GM18519 (cell line): ENCODE results near the gene DAZ3.
"Not testable (repeated sequence)": the region's sequence is repeated elsewhere in the genome, so short reads cannot be mapped to it uniquely, and the experiment has no call there.

Experiments
- ATAC-seq: cut with Tn5 transposase; IDR thresholded peaks from one replicate; pipeline ENCODE4 v1.9.1; 2021; ENCODE audit warnings: mild to moderate bottlenecking, moderate library complexity; ENCODE audit not compliant: unreplicated experiment, low FRiP score

DAZ3 gene, protein sequence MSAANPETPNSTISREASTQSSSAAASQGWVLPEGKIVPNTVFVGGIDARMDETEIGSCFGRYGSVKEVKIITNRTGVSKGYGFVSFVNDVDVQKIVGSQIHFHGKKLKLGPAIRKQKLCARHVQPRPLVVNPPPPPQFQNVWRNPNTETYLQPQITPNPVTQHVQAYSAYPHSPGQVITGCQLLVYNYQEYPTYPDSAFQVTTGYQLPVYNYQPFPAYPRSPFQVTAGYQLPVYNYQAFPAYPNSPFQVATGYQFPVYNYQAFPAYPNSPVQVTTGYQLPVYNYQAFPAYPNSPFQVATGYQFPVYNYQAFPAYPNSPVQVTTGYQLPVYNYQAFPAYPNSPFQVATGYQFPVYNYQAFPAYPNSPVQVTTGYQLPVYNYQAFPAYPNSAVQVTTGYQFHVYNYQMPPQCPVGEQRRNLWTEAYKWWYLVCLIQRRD

GRCh38 chrY:24813293-24813692, at the start of gene DAZ3:
DAZ3 (minus strand) TSS chrY:24813393; CDS start chrY:24813185, 208 bp downstream.
- not testable (repeated sequence) for ATAC-seq

DNA sequence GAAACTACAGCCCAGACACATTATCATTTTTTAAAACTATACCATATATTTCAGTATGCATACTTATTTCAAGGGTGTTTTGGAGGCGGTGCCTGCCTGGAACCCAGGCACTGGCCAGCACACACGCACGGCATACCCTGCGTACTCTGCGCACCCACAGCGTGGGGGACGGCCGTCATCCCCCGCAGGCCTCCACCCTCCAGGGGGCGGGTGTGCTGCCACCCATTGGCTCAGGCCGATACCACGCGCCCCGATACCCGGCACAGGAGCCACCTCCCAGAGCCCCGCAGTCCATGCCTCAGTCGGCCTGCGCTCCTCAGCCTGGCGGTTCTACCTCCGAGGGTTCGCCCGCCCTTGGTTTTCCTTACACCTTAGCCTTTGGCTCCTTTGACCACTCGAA, 20.4 kb upstream of the DAZ3 start, which contains the start of gene DAZ4:
TSS of gene DAZ4 (plus strand) at position 301 of the 400 bp plus-strand sequence. CDS start 208 bp downstream, outside the sequence.
- not testable (repeated sequence) for ATAC-seq

DNA sequence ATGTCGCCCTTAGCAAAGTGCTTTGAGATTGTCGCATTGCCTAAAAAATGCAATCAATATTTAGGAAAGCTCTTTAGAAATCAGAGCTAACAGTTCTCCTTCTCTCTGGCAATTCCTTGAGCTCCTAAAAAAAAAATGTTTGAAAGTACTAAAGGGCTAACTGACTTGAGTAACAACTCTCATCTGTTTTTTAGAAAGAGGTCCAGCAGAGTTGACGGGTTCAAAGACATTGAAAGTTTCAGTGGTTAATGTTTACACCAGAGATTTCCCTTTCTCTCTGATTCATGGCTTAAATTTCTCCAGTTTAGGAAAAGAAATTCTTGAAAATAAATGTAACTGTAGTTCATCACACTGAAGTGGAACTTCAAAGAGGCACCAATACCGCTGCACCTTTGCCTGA, 11.9 kb upstream of the DAZ3 start:
- ATAC-seq = not testable (repeated sequence)

DNA sequence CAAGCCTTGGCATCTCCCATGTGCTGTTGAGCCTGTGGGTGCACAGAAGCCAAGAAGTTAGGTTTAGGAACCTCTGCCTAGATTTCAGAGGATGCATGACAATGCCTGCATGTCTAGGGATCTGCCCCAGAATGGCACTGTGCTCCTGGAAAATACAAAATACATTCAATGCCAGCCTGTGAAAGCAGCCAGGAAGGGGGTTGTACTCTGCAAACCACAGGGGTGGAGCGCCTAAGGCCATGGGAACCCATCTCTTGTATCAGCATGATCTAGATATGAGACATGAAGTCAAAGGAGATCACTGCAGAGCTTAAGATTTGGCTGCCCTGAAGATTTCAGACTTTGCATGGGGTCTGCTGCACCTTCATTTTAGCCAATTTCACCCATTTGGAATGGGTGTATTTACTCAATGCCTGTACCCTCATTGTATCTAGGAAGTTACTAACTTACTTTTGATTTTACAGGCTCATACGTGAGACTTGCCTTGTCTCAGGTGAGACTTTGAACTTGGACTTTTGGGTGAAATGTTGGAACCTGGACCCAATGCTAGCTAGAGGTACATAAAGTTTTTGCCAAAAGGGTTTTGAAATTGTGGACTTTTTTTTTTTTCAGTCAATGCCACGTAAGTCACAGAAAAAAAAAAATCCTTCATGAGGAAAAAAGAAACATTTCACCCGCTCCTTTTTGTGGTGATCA, 11.1 kb upstream of the DAZ3 start:
- not testable (repeated sequence) for ATAC-seq

DNA sequence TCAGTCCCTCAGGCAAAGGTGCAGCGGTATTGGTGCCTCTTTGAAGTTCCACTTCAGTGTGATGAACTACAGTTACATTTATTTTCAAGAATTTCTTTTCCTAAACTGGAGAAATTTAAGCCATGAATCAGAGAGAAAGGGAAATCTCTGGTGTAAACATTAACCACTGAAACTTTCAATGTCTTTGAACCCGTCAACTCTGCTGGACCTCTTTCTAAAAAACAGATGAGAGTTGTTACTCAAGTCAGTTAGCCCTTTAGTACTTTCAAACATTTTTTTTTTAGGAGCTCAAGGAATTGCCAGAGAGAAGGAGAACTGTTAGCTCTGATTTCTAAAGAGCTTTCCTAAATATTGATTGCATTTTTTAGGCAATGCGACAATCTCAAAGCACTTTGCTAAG, 8.6 kb upstream of the DAZ3 start:
- not testable (repeated sequence) for ATAC-seq
